Natural killer cell (primary cell): ENCODE data around the gene SIRT6. TPM values are rescaled to one million over a fixed set of nuclear protein-coding genes. Genes with fewer than 3 reads are reported as not detected.
"Not testable (repeated sequence)": the region's sequence is repeated elsewhere in the genome, so short reads cannot be mapped to it uniquely, and the experiment has no call there.

Source experiments
- ATAC-seq, 3 donors: fragments of 150-1000 bp in 2 of 3; fragments of 200-7000 bp in 1 of 3; cut with Tn5 transposase; 1 replicate in 1 of 3; 2 replicates in 2 of 3; pipeline ENCODE4 v1.10.0; 2021; ENCODE audit warnings: mild to moderate bottlenecking in 2 of 3, moderate library complexity in 2 of 3
- DNase-seq, 2 donors: peaks; one replicate each; pipeline versions ENCODE4 v3.0.0 to v3.0.0-alpha.2; 2013 to 2021; ENCODE audit warnings: mixed read lengths in 1 of 2
- H3K27ac ChIP-seq: one replicate; pipeline ENCODE4 v1.5.1; 2013; ENCODE audit warnings: mild to moderate bottlenecking, low read length
- H3K27me3 ChIP-seq: one replicate; pipeline ENCODE4 v1.6.1; 2013; ENCODE audit warnings: low read length; ENCODE audit not compliant: control insufficient read depth, insufficient read depth
- H3K36me3 ChIP-seq: one replicate; pipeline ENCODE4 v1.6.1; 2013; ENCODE audit warnings: low read length; ENCODE audit not compliant: control insufficient read depth, insufficient read depth
- H3K4me1 ChIP-seq: one replicate; pipeline ENCODE4 v1.6.1; 2013; ENCODE audit warnings: low read length; ENCODE audit not compliant: control insufficient read depth, insufficient read depth
- H3K4me3 ChIP-seq: one replicate; pipeline ENCODE4 v1.5.1; 2013; ENCODE audit warnings: low read length
- H3K9me3 ChIP-seq: one replicate; pipeline ENCODE4 v1.6.1; 2013; ENCODE audit warnings: low read length; ENCODE audit not compliant: control insufficient read depth, insufficient read depth
- H3K27ac Mint-ChIP-seq, 2 donors: one replicate each; pipeline ENCODE4 v1.8.0; 2022; ENCODE audit warnings: mild to moderate bottlenecking in 2 of 2, mixed read lengths in 2 of 2, moderate library complexity in 1 of 2
- H3K27me3 Mint-ChIP-seq, 2 donors: one replicate each; pipeline ENCODE4 v1.8.0; 2022; ENCODE audit warnings: low read depth in 2 of 2, mixed read lengths in 2 of 2
- H3K36me3 Mint-ChIP-seq: one replicate; pipeline ENCODE4 v1.8.0; 2022; ENCODE audit warnings: mixed read lengths
- H3K4me1 Mint-ChIP-seq, 2 donors: one replicate each; pipeline ENCODE4 v1.8.0; 2022; ENCODE audit warnings: mixed read lengths in 2 of 2
- H3K4me3 Mint-ChIP-seq: one replicate; pipeline ENCODE4 v1.8.0; 2022; ENCODE audit warnings: mild to moderate bottlenecking, moderate library complexity, mixed read lengths
- H3K9me3 Mint-ChIP-seq, 2 donors: one replicate each; pipeline ENCODE4 v1.8.0; 2022; ENCODE audit warnings: mixed read lengths in 2 of 2
- WGBS: methylation state at CpG from one replicate; pipeline ENCODE4 v1.1.7; 2013; ENCODE audit warnings: missing lambda C conversion rate; ENCODE audit not compliant: insufficient coverage; 5-methylcytosine and 5-hydroxymethylcytosine counted together
- intact Hi-C: fragments of 100-400 bp; cut with micrococcal nuclease; formaldehyde crosslinking; loops from one replicate; pipeline ENCODE4 v1.14.2; 2022
- total RNA-seq, 4 donors: library from RNA; stranded (reverse); fragments of 120-200 nt in 1 of 4; gene quantifications; one replicate each; pipeline versions ENCODE4 v1.2.3 to v1.2.4, GENCODE V29; 2013 to 2022
- TF ChIP-seq, protein P1 (sequence below): fragments of 200-600 bp; IDR thresholded peaks from one replicate; pipeline ENCODE4 v1.8.0; 2022; ENCODE audit warnings: antibody characterized with exemption

SIRT6 gene
- total RNA-seq, 3 donors from 2014 or later (not counting 1 experiment from before 2014, with no cell fraction given), result 29.5 to 37.4 (median 30.5) TPM

DNA sequence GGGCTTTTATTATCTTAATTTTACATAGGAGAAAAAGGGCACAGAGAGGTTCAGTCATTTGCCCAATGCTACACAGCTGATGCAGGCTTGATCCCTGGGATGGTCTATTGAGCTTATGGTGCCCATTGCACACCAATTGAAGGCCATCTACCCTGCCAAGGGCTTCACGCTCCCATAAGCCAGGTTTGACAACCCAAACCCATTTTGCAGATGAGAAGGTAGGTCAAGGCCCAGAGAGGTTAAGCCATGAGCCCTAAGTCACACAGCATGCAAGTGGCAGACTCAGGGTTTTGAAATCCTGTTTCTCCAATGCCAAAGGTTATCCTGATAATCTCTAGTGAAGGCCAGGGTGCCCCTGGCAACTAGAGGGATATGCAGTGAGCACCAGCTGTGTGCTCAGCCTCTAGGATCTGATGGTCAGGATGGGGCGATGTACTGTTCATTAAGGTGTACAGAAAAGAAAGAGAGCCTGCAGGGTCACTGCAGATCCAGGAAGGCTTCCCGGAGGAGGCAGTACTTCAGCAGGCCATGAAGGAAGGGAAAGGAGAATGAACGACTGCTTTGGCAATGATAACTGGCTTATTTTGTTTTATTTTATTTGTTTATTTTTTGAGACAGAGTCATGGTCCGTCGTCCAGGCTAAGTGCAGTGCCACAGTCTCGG, 20.8 kb downstream of the SIRT6 start:
- Mint-ChIP-seq H3K27ac (no peak overlapping the region), H3K4me1 (no peaks in the 10 kb centered on the region), H3K4me3 (no peak overlapping the region), H3K9me3 (no peaks in the 10 kb centered on the region), H3K36me3 (no peaks in the 10 kb centered on the region), H3K27me3 (no peaks in the 10 kb centered on the region)
- Histone ChIP-seq H3K27ac (no peak overlapping the region), H3K4me1 (no peaks in the 10 kb centered on the region), H3K27me3 (no peaks in the 10 kb centered on the region), H3K36me3 (no peaks in the 10 kb centered on the region), H3K9me3 (no peaks in the 10 kb centered on the region), H3K4me3 (no peak overlapping the region)
- no peak for DNase-seq
- ATAC-seq, result no peak
- intact Hi-C loops, result no loop called here
- 88% methylated on average over 7 of the region's 7 CpGs for WGBS
- TF ChIP-seq, protein P1, sequence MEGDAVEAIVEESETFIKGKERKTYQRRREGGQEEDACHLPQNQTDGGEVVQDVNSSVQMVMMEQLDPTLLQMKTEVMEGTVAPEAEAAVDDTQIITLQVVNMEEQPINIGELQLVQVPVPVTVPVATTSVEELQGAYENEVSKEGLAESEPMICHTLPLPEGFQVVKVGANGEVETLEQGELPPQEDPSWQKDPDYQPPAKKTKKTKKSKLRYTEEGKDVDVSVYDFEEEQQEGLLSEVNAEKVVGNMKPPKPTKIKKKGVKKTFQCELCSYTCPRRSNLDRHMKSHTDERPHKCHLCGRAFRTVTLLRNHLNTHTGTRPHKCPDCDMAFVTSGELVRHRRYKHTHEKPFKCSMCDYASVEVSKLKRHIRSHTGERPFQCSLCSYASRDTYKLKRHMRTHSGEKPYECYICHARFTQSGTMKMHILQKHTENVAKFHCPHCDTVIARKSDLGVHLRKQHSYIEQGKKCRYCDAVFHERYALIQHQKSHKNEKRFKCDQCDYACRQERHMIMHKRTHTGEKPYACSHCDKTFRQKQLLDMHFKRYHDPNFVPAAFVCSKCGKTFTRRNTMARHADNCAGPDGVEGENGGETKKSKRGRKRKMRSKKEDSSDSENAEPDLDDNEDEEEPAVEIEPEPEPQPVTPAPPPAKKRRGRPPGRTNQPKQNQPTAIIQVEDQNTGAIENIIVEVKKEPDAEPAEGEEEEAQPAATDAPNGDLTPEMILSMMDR, result no peak

DNA sequence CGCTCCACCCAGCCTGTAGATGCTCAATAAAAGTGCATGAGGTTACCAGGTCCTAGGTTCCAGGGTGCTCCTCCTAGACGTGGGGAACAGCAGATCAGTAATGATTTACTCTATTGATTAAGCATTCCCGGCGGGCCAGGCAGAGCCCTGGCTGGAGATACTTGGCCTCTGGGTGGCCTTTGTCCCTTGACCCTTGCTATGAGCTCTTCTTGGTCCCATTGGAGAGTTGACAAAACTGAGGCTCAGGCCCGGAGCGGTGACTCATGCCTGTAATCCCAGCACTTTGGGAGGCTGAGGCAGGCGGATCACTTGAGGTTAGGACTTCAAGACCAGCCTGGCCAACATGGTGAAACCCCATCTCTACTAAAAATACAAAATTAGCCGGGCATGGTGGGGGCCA, 24.4 kb downstream of the SIRT6 start:
- not testable (repeated sequence) for ATAC-seq, H3K27ac Mint-ChIP-seq

DNA sequence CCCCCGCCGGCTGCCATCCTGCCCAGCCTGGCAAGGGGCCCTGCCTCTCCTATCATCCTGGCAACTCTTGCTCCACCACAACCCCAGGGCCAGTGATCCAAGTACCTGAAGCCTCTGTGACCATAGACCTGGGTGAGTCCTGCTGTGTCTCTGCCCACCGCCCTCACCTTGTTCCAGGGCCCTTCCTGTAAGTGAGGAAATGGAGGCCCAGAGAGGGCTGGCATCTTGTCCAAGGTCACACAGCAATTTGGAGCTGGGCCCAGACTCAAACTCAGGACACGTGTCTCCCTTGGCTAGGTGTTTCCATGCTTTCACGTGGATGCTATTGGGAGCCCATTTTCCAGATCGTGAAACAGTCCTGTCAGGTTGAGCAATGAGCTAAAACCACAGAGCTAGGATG, 25.2 kb downstream of the SIRT6 start:
- no peaks in the 10 kb centered on the region for H3K9me3 Mint-ChIP-seq
- H3K36me3 ChIP-seq, result no peaks in the 10 kb centered on the region
- H3K4me3 Mint-ChIP-seq, result no peak overlapping the region
- H3K27me3 Mint-ChIP-seq, result no peaks in the 10 kb centered on the region
- DNase-seq (no peak), ATAC-seq (no peak)
- H3K27ac Mint-ChIP-seq, result no peak overlapping the region
- H3K9me3 ChIP-seq, result no peaks in the 10 kb centered on the region
- intact Hi-C loops, result no loop called here
- peaks cover 6% of the 10 kb centered on the region for H3K4me1 ChIP-seq
- TF ChIP-seq, protein P1, result no peak
- WGBS, result 84% methylated on average over 6 of the region's 6 CpGs
- peaks cover 7 to 9% of the 10 kb centered on the region in 2 donors for H3K4me1 Mint-ChIP-seq
- H3K36me3 Mint-ChIP-seq, result no peaks in the 10 kb centered on the region
- no peak overlapping the region for H3K4me3 ChIP-seq
- no peak overlapping the region for H3K27ac ChIP-seq
- H3K27me3 ChIP-seq, result no peaks in the 10 kb centered on the region

More for the DNA sequence above, 24.4 kb downstream of the SIRT6 start:
- WGBS, result 88% methylated on average over 8 of the region's 8 CpGs
- H3K9me3 Mint-ChIP-seq, H3K9me3 ChIP-seq, H3K27ac ChIP-seq, H3K36me3 ChIP-seq, H3K4me3 Mint-ChIP-seq, intact Hi-C loops, H3K4me1 ChIP-seq, H3K36me3 Mint-ChIP-seq, H3K4me3 ChIP-seq, DNase-seq, H3K4me1 Mint-ChIP-seq, H3K27me3 ChIP-seq, H3K27me3 Mint-ChIP-seq: not testable (repeated sequence)

DNA sequence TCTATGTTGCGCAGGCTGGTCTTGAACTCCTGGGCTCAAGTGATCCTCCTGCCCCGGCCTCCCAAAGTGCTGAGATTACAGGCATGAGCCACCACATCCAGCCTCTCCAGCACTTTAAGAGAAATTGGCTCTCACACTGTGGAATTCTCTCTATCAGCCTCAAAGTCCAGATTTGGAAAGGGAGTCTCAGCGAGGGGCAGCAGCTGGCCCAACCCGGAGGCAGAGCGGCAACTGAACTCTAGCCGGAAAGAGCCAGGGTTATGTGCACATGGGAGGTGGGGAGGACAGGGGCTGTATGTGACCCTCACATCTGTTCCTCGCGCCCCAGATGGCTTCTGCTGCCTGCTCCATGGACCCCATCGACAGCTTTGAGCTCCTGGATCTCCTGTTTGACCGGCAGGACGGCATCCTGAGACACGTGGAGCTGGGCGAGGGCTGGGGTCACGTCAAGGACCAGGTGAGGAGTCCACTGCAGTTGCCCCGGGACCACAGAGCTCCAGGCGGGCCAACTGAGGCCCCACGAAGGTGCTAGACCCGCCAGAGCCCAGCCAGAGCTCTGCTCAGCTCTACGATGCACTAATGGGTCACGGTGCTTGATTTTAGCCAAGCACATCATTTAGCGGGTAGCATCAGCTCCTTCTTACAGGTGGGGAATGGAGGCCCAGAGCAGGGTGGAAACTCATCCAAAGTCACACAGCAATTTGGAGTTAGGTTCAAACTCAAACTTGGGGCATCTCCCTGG, 27.6 kb downstream of the SIRT6 start:
- Mint-ChIP-seq H3K4me3 (no peak overlapping the region), H3K27me3 (peaks cover 0 to 3% of the 10 kb centered on the region in 2 donors), H3K36me3 (no peaks in the 10 kb centered on the region), H3K9me3 (no peaks in the 10 kb centered on the region), H3K27ac (no peak overlapping the region), H3K4me1 (peaks cover 7 to 9% of the 10 kb centered on the region in 2 donors)
- ATAC-seq, result no peak
- Histone ChIP-seq H3K36me3 (no peaks in the 10 kb centered on the region), H3K27me3 (no peaks in the 10 kb centered on the region), H3K4me3 (no peak overlapping the region), H3K4me1 (peaks cover 6% of the 10 kb centered on the region), H3K9me3 (no peaks in the 10 kb centered on the region), H3K27ac (no peak overlapping the region)
- intact Hi-C loops, result no loop called here
- TF ChIP-seq, protein P1, result no peak
- no peak for DNase-seq
- WGBS, result 85% methylated on average over 21 of the region's 21 CpGs
